ENCODE results near the gene REEP6. TPM values are rescaled to one million over a fixed set of nuclear protein-coding genes. Genes with fewer than 3 reads are reported as not detected.

REEP6 gene
- total and polyA plus RNA-seq, 2 of the 8 experiments (the other 6 are each of a cell fraction or from before 2014, with no cell fraction given) = 12.6 to 20.7 TPM

DNA sequence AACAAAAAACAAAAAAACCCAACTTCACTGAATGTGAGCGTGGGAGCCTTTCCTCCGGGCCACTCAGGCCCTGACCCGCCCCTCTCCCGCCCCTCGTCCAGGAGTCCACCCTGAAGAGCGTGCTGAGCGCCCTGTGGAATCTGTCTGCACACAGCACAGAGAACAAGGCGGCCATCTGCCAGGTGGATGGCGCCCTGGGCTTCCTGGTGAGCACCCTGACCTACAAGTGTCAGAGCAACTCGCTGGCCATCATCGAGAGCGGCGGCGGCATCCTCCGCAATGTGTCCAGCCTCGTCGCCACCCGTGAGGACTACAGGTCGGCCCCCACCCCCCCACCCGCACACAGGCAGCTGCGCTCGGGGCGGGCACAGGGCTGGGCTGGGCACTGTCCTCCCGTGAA, 29.1 kb upstream of the REEP6 start:
- WGBS, 2 experiments (ENCODE audit: extremely low coverage in 1 of 2, insufficient coverage in 1 of 2, insufficient read length in 1 of 2, insufficient replicate concordance in 2 of 2, low coverage in 1 of 2, low lambda C conversion rate in 2 of 2, missing lambda C conversion rate in 1 of 2) = 95% methylated on average over 11 of the region's 24 CpGs; no CpG with 5 or more reads in 1 of the 2 experiments
- FAIRE-seq = no peak
- POLR2A ChIA-PET (ENCODE audit: partially characterized antibody) = no interaction called here
- Histone ChIP-seq H2BK20ac (ENCODE audit: low read length) (no peak overlapping the region), H3K9me3 (ENCODE audit: insufficient read depth in 2 of 2, low read depth in 1 of 2, low read length in 1 of 2) (peaks cover 0 to 7% of the 10 kb centered on the region in 2 experiments; a peak in 1 of 4 replicates), H3K4ac (replicated peaks; ENCODE audit: insufficient read length, low read depth, low read length) (no peak overlapping the region), H3K4me3 (ENCODE audit: extremely low read depth in 1 of 4, insufficient read depth in 2 of 4, low read depth in 3 of 4, low read length in 4 of 4) (no peak overlapping the region), H4K5ac (ENCODE audit: insufficient read length, low read depth, low read length) (no peak overlapping the region), H3K36me3 (ENCODE audit: control insufficient read depth in 2 of 4, insufficient read depth in 4 of 4, low read length in 3 of 4) (peaks cover 0 to 11% (median 1%) of the 10 kb centered on the region in 4 experiments; a peak in 3 of 8 replicates), H3K56ac (replicated peaks; ENCODE audit: insufficient read length, low read depth, low read length) (no peak overlapping the region), H3K4me2 (ENCODE audit: insufficient read depth in 1 of 2, low read depth in 2 of 2, low read length in 2 of 2) (no peak overlapping the region), H3K27ac (ENCODE audit: low read depth, low read length) (no peak overlapping the region), H3K9ac (replicated peaks in 1 of 4; ENCODE audit: extremely low read depth in 1 of 4, low read depth in 3 of 4, low read length in 3 of 4) (no peak overlapping the region), H3K23ac (ENCODE audit: insufficient read length) (no peak overlapping the region), H2AFZ (ENCODE audit: low read length) (no peak overlapping the region), H3K18ac (ENCODE audit: extremely low read depth, low read length) (no peak overlapping the region), H3K4me1 (replicated peaks in 1 of 4; ENCODE audit: control insufficient read depth in 3 of 4, insufficient read depth in 4 of 4, low read length in 3 of 4) (peaks cover 0 to 16% (median 12%) of the 10 kb centered on the region in 4 experiments; a peak in 5 of 7 replicates), H4K8ac (ENCODE audit: extremely low read depth, insufficient read depth, low read length) (no peak overlapping the region), H4K20me1 (replicated peaks in 1 of 2; ENCODE audit: control insufficient read depth in 1 of 2, insufficient read depth in 2 of 2, low read length in 2 of 2) (peaks cover 11 to 22% of the 10 kb centered on the region in 2 experiments), H3K27me3 (replicated peaks in 1 of 4; ENCODE audit: control insufficient read depth in 3 of 4, extremely low read depth in 1 of 4, insufficient read depth in 3 of 4, low read length in 3 of 4) (peaks cover 21 to 35% (median 30%) of the 10 kb centered on the region in 4 experiments), H4K91ac (replicated peaks; ENCODE audit: insufficient read length, low read length) (no peak overlapping the region), H2BK5ac (ENCODE audit: low read depth, low read length) (no peak overlapping the region), H3K14ac (ENCODE audit: insufficient read length) (no peak overlapping the region), H3K23me2 (ENCODE audit: low read depth, low read length) (peaks cover 3% of the 10 kb centered on the region; the same call in 1 of the 2 replicates), H2BK12ac (ENCODE audit: low read depth, low read length) (no peak overlapping the region), H3K79me1 (ENCODE audit: low read depth, low read length) (no peaks in the 10 kb centered on the region; the same call in 1 of the 2 replicates), H3K79me2 (ENCODE audit: control insufficient read depth in 1 of 2, insufficient read depth in 2 of 2, low read length in 2 of 2) (no peaks in the 10 kb centered on the region), H2AK5ac (ENCODE audit: low read depth, low read length) (no peak overlapping the region), H2BK120ac (replicated peaks; ENCODE audit: low read depth, low read length) (no peak overlapping the region), H2BK15ac (ENCODE audit: low read length) (no peak overlapping the region)
- no peak for DNase-seq (ENCODE audit: low read depth in 1 of 2, low spot score in 2 of 2)
- CTCF ChIA-PET (ENCODE audit: partially characterized antibody) = no interaction called here
- no peak for TF ChIP-seq CHD1 (IDR thresholded peaks at IDR 0.05; ENCODE audit: low read depth, low read length)
- no peak for TF ChIP-seq CTBP2 (IDR thresholded peaks at IDR 0.05; ENCODE audit: borderline replicate concordance, insufficient read depth, insufficient read length, low read length)
- no peak for TF ChIP-seq SIN3A (conservative IDR thresholded peaks at IDR 0.05 in 1 of 2, IDR thresholded peaks at IDR 0.05 in 1 of 2; ENCODE audit: low read depth in 1 of 2, low read length in 2 of 2)
- TF ChIP-seq CHD2 (IDR thresholded peaks at IDR 0.05; ENCODE audit: low read length) = no peak
- no peak for TF ChIP-seq KDM4A (IDR thresholded peaks at IDR 0.05; ENCODE audit: low read depth, low read length, severe bottlenecking)

Data from H1 (cell line).